ENCODE results near the gene GINS1.

Gene GINS1

DNA sequence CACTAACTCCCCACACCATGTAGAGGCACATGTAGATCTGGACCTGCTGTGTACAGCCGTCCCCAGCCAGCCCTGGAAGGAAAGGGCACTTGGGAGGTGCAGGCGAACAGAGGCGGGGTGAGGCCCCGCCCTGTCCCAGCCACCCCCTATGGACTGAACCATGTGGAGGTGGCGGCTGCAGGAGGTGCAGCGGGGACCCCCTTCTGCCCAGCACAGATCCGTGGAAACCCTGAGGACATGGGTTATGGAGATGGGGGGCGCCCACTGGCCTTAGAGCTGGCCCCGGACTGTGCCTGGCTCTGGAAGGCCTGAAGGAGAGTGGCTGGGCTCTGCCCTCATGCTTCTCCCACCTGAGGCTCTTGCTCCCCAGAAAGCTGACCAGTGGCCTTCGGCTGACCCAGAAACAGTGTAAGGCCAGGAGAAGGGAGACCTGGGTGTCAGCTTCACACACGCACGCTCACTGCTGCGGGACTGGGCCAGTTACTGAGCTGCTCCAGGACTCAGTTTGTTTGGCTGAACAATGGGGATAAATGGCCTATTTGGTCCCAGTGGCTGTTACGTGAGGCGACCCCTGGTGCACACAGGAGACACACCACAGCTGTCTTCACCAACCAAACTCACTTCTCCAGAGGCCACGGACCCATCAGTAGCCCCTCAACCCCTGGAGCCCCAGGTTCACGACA is 87.2 kb downstream of the GINS1 start:
- no peak for DNase-seq (ENCODE audit: low read depth in 2 of 2)

GRCh38 chr20:25495189-25495824 is 87.8 kb downstream of the GINS1 start:
- DNase-seq (ENCODE audit: low read depth in 2 of 2), result no peak

DNA sequence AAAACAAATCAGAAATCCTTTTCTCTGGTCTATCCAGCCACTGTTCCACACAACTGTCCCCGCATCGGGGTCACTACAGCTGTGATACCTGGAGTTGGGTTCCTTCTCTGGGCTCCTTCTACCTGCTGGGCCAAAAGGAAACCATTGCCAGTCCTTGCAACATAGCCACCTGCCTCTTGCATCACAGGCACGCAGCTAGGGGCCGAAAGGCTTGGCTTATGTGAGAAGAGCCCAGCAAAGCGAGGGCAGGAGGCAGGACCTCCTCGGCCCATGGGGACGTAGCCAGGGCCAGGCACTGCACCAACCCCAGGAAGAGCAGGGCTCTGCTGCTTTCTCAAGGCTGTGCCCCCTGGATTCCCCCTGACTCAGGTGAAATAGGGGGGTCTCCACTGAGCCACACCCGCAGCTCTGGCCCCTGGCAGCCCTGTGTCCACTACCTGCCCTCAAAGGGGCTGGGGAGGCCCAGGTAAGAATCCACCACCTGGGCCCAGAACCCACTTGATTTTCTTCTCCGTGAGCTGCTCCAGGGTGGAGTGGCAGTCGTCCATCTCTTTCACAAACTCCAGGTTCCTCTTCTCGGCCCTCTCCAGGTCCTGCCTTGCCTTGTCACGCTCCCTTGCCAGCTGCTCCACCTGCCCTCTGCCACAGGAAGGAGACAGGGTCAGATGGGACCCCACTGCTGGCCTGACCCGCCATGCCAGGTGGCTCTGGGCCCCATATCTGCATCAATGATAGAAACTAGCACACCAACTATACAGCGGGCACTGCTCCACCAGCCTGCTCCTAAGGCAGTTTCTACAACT is 88.9 kb downstream of the GINS1 start:
- DNase-seq (ENCODE audit: low read depth in 2 of 2), result no peak

GRCh38 chr20:25496968-25497401 is 89.5 kb downstream of the GINS1 start:
- no peak for DNase-seq (ENCODE audit: low read depth in 2 of 2)

GRCh38 chr20:25497586-25498279 is 90.3 kb downstream of the GINS1 start:
- DNase-seq (ENCODE audit: low read depth in 2 of 2), result no peak
